ENCODE measurements around the gene MEAK7.

The MEAK7 gene

DNA sequence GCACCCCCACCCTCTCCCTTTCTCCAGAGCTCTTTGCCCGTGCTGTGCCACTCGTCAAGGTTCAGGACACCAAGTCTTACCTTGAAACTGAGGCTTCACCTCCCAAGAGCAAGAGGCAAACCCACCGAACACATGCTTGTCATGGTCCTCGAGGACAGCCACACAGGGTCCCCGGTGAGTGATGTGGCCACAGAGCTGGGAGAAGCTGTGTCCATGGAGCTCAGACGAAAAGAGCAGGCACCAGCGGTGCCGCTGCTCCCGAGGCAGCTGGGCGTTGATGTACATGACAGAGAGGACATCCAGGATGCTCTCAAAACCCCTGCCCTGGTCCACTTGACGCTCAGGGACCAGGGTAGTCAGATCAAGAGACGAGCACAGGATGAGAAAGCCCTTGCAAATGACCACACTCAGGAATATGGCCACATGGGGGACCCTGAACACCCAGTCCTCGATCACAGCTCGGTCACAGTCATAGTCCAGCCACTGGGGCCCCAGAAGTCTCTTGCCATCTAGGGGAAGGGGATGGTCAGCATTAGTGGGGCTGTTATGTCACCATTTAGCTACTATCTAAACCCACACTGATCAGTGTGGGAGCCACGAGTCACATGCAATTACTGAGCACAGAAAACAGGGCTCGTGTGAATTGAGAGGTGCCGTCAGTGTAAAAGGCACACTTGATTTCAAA, 17.8 kb downstream of the MEAK7 start:
- no peak for DNase-seq

- DNase-seq: no peak
These were observed 18.3 kb downstream of the MEAK7 start for GRCh38 chr16:84486126-84486525.

GRCh38 chr16:84485255-84486010, 19.0 kb downstream of the MEAK7 start:
- no peak for DNase-seq

DNA sequence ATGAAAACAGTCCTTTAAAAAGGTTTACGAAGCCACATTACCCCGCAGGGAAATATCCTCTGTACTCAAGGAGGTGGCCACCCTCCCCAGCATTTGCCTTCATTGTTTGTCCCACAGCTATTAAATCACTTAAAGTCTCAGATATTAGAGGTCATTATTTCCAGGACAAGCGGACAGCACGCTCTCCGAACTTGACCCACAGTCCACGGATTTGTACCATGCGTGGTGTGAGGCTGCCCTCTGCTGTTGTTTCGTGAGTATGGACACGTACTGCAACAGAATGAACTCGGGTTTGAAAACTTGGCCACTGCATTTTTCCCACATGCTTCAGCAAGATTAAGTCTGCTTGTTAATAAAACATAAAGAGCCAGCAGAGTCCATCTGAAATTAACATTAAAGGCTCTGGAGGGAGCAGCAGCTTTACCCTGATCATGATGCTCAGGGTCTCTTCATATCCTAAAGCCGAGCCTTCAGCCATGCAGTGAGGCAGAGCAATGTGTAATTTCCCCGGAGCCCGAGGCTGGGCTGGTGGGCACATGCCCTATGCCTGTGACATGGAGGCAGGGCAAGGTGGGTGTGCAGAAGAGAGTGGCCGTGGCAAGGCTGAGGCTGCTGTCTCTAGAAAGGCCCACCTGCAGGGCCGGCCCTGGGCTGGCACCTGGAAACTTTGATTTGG, 19.7 kb downstream of the MEAK7 start:
- DNase-seq: no peak

GRCh38 chr16:84483882-84484565, 20.4 kb downstream of the MEAK7 start:
- DNase-seq: no peak

DNA sequence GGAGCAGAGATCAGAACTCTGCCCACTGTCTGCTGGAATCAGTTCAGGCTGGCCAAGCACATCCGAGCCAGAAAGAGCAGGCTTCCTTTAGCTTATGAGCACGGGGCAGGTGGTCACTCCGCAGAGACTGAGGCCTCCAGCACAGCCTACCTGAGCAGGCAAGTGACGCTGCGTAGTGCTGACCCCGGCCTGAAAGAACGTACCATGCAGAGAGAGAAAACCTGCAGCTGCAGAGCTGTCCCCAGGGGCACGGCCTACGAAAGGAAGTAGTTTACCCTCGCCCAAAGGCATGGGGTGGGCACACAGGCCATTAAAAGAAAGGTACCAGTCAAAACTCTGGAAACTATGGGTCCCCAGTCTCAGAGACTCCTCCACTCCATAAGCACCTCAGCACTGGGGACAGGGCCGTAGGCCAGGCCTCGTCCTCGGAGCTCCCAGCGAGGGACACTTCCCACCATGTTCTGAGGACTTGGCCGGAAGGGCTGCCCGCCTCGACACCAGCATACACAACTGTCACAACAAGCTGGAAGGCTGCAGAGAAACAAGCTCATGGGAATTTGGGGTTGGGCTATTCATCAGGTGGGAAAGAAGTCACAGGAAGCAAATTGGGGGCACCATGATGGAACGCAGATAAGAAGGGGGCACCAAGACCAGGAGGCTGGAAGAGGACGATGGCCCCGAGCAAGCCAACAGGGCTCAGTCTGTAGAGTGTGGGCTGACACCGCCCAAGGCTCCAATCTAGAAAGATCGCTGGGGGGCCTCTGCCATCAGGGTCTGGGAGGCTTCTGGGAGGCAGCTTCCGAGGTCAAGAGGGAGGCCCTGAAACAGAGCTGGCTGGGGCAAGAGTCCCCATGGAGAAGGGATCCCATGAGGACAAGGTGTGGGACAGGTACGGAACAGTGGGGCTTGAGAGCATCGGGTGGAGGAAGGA, 21.2 kb downstream of the MEAK7 start:
- DNase-seq: no peak

DNA sequence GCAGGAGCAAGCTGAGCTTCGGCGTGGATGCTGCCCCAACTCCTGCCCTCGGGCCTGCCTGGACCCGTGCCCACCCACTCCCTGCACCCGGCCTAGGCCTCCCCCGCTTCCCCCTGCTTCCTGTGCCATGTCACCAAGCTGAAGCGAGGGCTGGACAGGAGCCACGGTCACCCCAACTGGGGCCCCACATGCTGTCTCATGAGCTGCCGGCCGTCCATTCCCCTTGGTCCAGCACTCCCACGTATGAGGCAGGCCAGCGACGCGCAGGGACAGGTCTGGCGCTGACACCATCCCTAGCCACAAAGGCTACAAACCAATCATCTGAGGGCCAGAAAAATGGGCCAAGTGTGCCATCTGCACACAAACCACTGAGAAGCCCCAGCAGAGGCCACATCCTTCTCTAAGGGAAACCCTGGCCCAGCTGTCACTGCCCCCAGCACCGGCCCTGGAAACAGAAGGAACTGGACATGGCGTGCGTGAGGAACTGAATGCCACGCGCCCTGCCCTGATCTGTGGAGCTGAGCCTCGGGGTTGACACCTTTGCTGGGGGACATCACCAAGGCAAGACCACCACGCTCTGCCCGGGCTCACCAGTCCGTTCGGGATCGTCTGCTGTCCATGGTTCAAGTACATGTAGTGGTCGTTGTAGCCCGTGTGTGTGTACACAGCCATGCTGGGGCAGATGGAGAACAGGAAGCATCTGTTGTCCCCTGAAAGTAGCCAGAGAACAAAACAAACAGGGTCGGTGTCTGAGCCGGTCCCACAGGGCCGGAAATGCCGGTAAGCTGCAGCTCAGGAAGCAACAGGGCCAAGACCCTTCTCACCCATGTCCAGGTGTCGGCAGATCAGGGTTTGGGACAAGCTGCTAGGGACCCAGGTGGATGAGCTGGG, 22.2 kb downstream of the MEAK7 start:
- DNase-seq: no peak

DNA sequence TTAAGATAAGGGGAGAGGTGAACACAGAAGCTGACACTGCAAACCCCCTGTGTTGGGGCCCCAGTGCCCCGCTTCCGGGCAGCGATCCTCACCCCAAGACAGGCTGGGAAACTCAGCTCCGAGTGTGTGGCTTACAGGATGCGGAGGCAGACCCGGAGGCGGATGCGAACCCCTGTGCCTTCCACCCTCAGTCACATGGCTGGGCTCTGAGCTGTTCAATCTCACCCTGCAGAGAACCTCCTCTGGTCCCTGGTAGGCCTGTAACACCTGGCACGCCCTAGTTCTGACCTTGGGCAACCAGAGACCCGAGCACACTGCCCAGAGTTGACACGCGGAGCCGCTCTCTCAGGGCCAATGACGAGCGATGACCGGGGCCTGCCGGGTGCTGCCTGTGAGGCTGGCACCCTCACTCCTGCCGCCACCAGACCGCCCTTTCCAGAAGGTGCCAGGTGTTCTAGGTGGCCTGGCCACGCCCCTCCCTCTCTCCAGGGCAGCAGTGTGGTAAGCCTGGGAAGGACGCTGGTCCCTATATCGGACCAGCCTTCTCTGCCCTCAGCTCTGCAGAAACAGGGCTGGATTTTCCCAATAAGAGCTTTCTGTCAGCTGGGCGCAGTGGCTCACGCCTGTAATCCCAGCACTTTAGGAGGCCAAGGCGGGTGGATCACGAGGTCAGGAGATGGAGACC, 23.3 kb downstream of the MEAK7 start:
- DNase-seq: no peak

GRCh38 chr16:84479716-84480450, 24.6 kb downstream of the MEAK7 start:
- no peak for DNase-seq

DNA sequence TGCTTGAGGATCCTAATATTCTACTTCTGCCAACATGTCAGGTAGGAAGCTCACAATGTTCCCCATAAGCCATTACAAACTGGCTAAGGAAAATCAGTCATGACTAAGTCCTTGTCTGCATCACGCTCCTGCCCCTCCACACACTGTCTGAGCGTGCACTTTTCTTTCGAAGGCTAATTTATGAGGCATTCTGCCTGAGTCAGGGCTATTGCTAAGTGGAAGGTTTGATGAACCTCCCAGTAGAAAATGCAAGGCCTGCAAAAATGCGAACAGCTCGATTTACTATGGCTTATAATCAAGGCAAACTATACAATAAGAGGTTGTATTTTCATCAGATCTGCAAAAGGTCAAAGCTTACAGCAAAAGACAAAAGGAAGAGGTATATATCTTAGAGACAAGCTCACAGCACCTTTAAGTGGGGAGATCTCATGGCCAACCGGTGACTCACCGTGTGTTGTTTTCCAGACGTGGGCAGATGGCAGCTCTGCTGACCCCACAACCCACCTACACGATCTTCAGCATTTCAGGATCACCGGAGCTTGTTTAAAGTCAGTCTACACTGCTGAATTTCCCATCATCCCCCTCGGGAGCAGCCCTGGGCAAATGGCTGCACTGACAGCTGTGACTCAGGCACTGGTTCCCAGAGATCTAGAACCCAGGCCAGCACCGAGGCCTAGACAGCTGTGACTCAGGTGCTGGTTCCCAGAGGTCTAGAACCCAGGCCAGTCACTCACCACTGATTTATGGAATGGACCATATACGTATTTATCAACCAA, 26.1 kb downstream of the MEAK7 start:
- no peak for DNase-seq

GRCh38 chr16:84477661-84478060, 26.8 kb downstream of the MEAK7 start:
- no peak for DNase-seq

DNA sequence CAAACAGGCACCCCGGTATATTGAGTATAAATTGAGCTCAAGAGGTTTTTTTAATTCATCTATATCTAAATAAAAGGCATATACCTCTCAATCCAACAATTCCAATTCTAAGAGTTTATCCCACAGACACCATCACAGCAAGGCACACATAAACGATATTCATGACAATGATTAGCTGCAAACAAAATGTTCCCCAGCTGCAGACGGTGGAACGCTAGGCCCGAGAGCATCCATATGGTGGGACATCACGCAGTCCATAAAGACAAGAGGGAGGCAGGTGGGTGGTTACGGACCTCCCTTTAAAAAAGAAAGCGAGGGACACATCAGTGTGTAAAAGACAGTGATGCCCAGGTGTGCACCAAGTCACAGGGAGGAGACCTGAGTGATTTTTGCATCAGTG, 28.1 kb downstream of the MEAK7 start:
- no peak for DNase-seq

DNA sequence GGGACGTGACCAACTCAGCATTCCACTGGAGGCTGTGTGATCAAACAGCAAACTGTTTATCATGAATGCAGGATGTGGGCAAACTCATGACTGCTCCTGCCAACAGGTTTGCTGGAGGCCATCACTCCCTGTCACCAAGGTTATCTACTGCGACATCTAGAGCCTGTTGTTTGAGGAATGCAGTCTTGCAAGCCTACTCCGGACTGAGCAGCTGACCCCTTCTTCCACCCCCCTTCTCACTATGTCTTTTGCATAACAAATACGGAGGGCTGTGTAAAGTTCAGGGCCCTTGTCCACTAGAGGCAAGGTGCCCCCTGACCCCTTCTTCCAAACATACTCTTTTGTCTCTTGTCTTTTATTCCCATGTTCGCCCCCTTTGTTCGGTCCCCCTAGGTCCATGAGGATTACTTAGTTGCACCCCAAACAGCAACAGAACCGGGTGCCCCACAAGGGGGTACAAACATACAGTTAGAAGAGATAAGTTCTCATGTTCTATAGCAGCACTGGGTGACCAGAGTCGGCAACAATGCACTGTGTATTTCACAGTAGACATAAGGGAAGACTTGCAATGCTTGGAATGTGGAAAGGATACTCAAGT, 28.7 kb downstream of the MEAK7 start:
- DNase-seq: no peak

- DNase-seq: no peak
These were observed 32.5 kb downstream of the MEAK7 start for GRCh38 chr16:84471966-84472365.

GRCh38 chr16:84471316-84471715, 33.1 kb downstream of the MEAK7 start:
- DNase-seq: no peak

DNA sequence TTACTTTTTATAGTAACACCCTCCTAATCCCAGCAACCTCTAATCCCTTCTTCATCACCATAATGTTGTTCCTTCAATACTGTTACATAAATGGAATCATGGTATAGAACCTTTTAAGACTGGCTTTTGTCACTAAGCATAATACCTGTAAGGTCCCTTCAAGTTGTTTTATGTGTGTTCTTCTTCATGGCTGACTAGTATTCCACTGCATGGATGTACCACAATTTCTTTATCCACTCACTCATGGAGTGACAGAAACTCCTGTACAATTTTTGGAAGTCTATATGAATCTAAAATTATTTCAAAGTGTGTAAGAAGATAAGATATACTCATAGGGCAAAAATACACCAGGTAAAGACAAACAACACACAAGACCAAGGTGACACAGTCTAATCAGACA, 36.8 kb downstream of the MEAK7 start:
- DNase-seq: no peak

DNA sequence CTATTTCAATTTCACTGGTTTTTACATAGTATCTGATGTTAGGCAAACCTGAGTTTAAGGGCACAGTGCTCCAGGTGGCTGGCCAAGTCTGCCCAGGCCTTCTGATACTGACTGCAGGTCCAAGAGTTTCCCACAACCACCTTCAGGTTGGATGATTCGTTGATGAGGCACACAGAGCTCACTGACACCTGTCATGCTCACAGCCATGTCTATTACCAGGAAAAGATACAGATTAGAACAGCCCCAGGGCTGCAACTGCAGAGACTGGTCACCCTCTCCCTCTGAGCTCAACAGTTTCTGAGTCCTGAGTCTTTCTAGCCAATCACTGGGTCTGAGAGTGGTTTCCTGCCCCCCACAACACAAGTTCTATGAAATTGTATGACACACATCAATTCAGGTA, 37.2 kb downstream of the MEAK7 start:
- no peak for DNase-seq

- DNase-seq: no peak
These were observed 37.8 kb downstream of the MEAK7 start for GRCh38 chr16:84466692-84467091.

DNA sequence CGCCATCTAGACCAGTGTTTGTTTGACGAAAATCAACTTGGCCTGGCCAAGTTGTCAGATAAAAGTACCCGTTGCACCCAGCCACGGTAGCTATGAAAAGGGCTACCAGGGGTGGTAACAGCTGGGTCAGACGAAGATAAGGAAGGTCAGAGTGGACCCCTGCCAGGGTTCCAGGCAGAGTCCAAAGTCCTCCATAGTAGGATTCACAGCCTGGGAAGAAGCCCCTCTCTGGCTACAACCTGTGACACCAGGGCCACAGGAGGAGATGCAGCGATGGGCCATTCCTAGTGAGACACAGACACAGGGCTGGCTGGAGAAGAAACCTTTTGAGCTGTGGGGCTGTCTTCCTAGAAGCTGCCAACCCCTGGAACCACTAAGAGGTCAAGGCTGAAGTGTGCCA, 39.3 kb downstream of the MEAK7 start:
- no peak for DNase-seq
